HCT116 (cell line): ENCODE measurements around the gene CATSPERE. TPM values are rescaled to one million over a fixed set of nuclear protein-coding genes. Genes with fewer than 3 reads are reported as not detected.

Source experiments
- ATAC-seq: fragments of 200-7000 bp; cut with Tn5 transposase; 2 replicates; pipeline ENCODE4 v1.9.1; 2020; ENCODE audit warnings: mild to moderate bottlenecking, moderate library complexity
- BruUV-seq: library from RNA; stranded (reverse); fragments of 400-500 nt; replicated peaks from 2 replicates; lab custom pipeline; 2021; lab: Mats Ljungman, UMichigan
- CTCF ChIA-PET: fragments of 300-600 bp; sonication (Branson Sonifier 250); formaldehyde crosslinking; loops from one replicate; lab custom pipeline; 2021; ENCODE audit warnings: antibody characterized with exemption; lab: Charles Lee
- POLR2A ChIA-PET: fragments of 300-600, 350-600 bp; sonication (Branson Sonifier 250); formaldehyde crosslinking; loops from one replicate; lab custom pipeline; 2021; ENCODE audit warnings: antibody characterized with exemption; lab: Charles Lee
- RAD21 ChIA-PET, 2 experiments: fragments of 300-600 bp; sonication (Branson Sonifier 250); formaldehyde crosslinking; loops; one replicate each; lab custom pipeline; 2023; ENCODE audit warnings: low total read pairs in 2 of 2; ENCODE audit not compliant: uncharacterized antibody in 2 of 2, unreplicated experiment in 2 of 2, low non-redundant PET in 1 of 2; lab: Charles Lee
- DNase-seq: peaks from one replicate; pipeline ENCODE4 v3.0.0-alpha.2; 2010; ENCODE audit warnings: low read depth, low spot score
- H2AFZ ChIP-seq: fragments of 200-600 bp; shearing (Covaris generic), sonication (generic); 2 replicates; pipeline ENCODE4 v1.6.1; 2017; ENCODE audit warnings: low read depth, mixed run types, mixed read lengths, antibody characterized with exemption, low read length; ENCODE audit not compliant: poor library complexity, severe bottlenecking
- H3K27ac ChIP-seq: 2 replicates; pipeline ENCODE4 v1.5.1; 2012; ENCODE audit warnings: low read depth, low read length
- H3K27me3 ChIP-seq: fragments of 200-600 bp; sonication (generic); 2 replicates; pipeline ENCODE4 v1.6.1; 2016; ENCODE audit warnings: mixed run types, low read length, mixed read lengths; ENCODE audit not compliant: insufficient read depth
- H3K36me3 ChIP-seq, 2 experiments: fragments of 200-500 bp in 1 of 2; fragments of 200-600 bp in 1 of 2; sonication (Bioruptor generic) in 1 of 2; sonication (generic) in 1 of 2; 2 replicates each; pipeline versions ENCODE4 v1.5.1 to v1.6.1; 2014 to 2016; ENCODE audit warnings: low read length in 2 of 2, inconsistent platforms in 1 of 2, mixed read lengths in 1 of 2, mixed run types in 1 of 2; ENCODE audit not compliant: insufficient read depth in 2 of 2, control insufficient read depth in 1 of 2
- H3K4me1 ChIP-seq, 2 experiments: fragments of 200-600 bp in 1 of 2; sonication (generic) in 1 of 2; 2 replicates each; pipeline versions ENCODE4 v1.5.1 to v1.6.1; 2012 to 2017; ENCODE audit warnings: low read length in 2 of 2, inconsistent platforms in 1 of 2, mild to moderate bottlenecking in 1 of 2, mixed read lengths in 1 of 2, mixed run types in 1 of 2, moderate library complexity in 1 of 2; ENCODE audit not compliant: insufficient read depth in 2 of 2, control insufficient read depth in 1 of 2
- H3K4me2 ChIP-seq: fragments of 200-600 bp; sonication (generic); 2 replicates; pipeline ENCODE4 v1.6.1; 2017; ENCODE audit warnings: mixed run types, low read length, mixed read lengths
- H3K4me3 ChIP-seq, 2 experiments: fragments of 200-600 bp in 1 of 2; sonication (generic) in 1 of 2; replicated peaks in 1 of 2; 2 replicates each; pipeline ENCODE4 v1.5.1; 2011 to 2016; ENCODE audit warnings: low read length in 2 of 2, control low read depth in 1 of 2, low read depth in 1 of 2, mild to moderate bottlenecking in 1 of 2, mixed read lengths in 1 of 2, mixed run types in 1 of 2
- H3K79me2 ChIP-seq: fragments of 200-600 bp; sonication (generic); 2 replicates; pipeline ENCODE4 v1.6.1; 2017; ENCODE audit warnings: mild to moderate bottlenecking, mixed run types, low read length, moderate library complexity, mixed read lengths; ENCODE audit not compliant: insufficient read depth
- H3K9ac ChIP-seq: fragments of 200-600 bp; sonication (generic); 2 replicates; pipeline ENCODE4 v1.6.1; 2016; ENCODE audit warnings: low read length, mixed read lengths
- H3K9me2 ChIP-seq: fragments of 200-600 bp; sonication (generic), shearing (Covaris generic); 2 replicates; pipeline ENCODE4 v1.6.1; 2017; ENCODE audit warnings: mixed run types, mild to moderate bottlenecking, moderate library complexity; ENCODE audit not compliant: insufficient read depth
- H3K9me3 ChIP-seq, 2 experiments: fragments of 200-500 bp in 1 of 2; fragments of 200-600 bp in 1 of 2; sonication (Bioruptor generic) in 1 of 2; sonication (generic) in 1 of 2; 2 replicates each; pipeline ENCODE4 v1.6.1; 2014 to 2017; ENCODE audit warnings: low read length in 2 of 2, mixed read lengths in 2 of 2, inconsistent platforms in 1 of 2, low read depth in 1 of 2, mild to moderate bottlenecking in 1 of 2, mixed run types in 1 of 2, moderate library complexity in 1 of 2; ENCODE audit not compliant: control insufficient read depth in 1 of 2, insufficient read depth in 1 of 2
- H4K20me1 ChIP-seq: fragments of 200-600 bp; sonication (generic), shearing (Covaris generic); 2 replicates; pipeline ENCODE4 v1.6.1; 2017; ENCODE audit warnings: mixed run types, mild to moderate bottlenecking, moderate library complexity; ENCODE audit not compliant: insufficient read depth
- ATF3 ChIP-seq: IDR thresholded peaks from 2 replicates; pipeline ENCODE4 v1.6.1; 2012
- CBX3 ChIP-seq: IDR thresholded peaks from 2 replicates; pipeline ENCODE4 v1.6.1; 2012; ENCODE audit warnings: low read depth
- CEBPB ChIP-seq: IDR thresholded peaks from 2 replicates; pipeline ENCODE4 v1.6.1; 2012; ENCODE audit warnings: low read depth
- EGR1 ChIP-seq: IDR thresholded peaks from 2 replicates; pipeline ENCODE4 v1.6.1; 2012; ENCODE audit warnings: low read depth
- ELF1 ChIP-seq: IDR thresholded peaks from 2 replicates; pipeline ENCODE4 v1.6.1; 2012; ENCODE audit warnings: low read depth, borderline replicate concordance
- EZH2 ChIP-seq: fragments of 200-600 bp; sonication (generic); IDR thresholded peaks from 2 replicates; pipeline ENCODE4 v1.6.1; 2017; ENCODE audit warnings: antibody characterized with exemption, mixed run types
- FOSL1 ChIP-seq: IDR thresholded peaks from 2 replicates; pipeline ENCODE4 v1.6.1; 2012; ENCODE audit warnings: low read depth
- JUND ChIP-seq: IDR thresholded peaks from 2 replicates; pipeline ENCODE4 v1.6.1; 2012
- MAX ChIP-seq: IDR thresholded peaks from 2 replicates; pipeline ENCODE4 v1.6.1; 2012
- POLR2A ChIP-seq: IDR thresholded peaks from 2 replicates; pipeline ENCODE4 v1.7.0; 2011; ENCODE audit warnings: borderline replicate concordance; ENCODE audit not compliant: insufficient read depth, insufficient read length; ENCODE audit errors: extremely low read depth
- POLR2AphosphoS5 ChIP-seq: IDR thresholded peaks from 2 replicates; pipeline ENCODE4 v1.6.1; 2011; ENCODE audit warnings: mild to moderate bottlenecking, low read depth, low read length, moderate library complexity
- SIN3A ChIP-seq: IDR thresholded peaks from 2 replicates; pipeline ENCODE4 v1.6.1; 2012; ENCODE audit warnings: low read depth
- SRF ChIP-seq: IDR thresholded peaks from 2 replicates; pipeline ENCODE4 v1.6.1; 2012; ENCODE audit warnings: low read depth
- TCF7L2 ChIP-seq: IDR thresholded peaks from 2 replicates; pipeline ENCODE4 v1.7.0; 2011; ENCODE audit warnings: borderline replicate concordance, inconsistent platforms; ENCODE audit not compliant: insufficient read depth, insufficient read length; ENCODE audit errors: extremely low read depth
- YY1 ChIP-seq: IDR thresholded peaks from 2 replicates; pipeline ENCODE4 v1.6.1; 2011; ENCODE audit warnings: low read length, low read depth, moderate library complexity, mild to moderate bottlenecking; ENCODE audit not compliant: insufficient replicate concordance; ENCODE audit errors: extremely low read depth
- ZFX ChIP-seq: fragments of 450-650 bp; IDR thresholded peaks from 2 replicates; pipeline ENCODE4 v1.6.1; 2017
- ZNF274 ChIP-seq: fragments of 200-500 bp; sonication (Bioruptor generic); IDR thresholded peaks from 2 replicates; pipeline ENCODE4 v1.6.1; 2014; ENCODE audit warnings: mild to moderate bottlenecking, low read depth, low read length, inconsistent platforms
- intact Hi-C: fragments of 100-400 bp; cut with micrococcal nuclease; formaldehyde crosslinking; loops from 2 replicates; pipeline ENCODE4 v1.10.0; 2022
- total RNA-seq: library from RNA; stranded (reverse); gene quantifications from one replicate; pipeline ENCODE4 v1.2.1, GENCODE V29; 2021; ENCODE audit not compliant: unreplicated experiment
- TF ChIP-seq, protein P1 (sequence below): IDR thresholded peaks from 2 replicates; pipeline ENCODE4 v1.6.1; 2012; ENCODE audit warnings: low read depth
- TF ChIP-seq, protein P2 (sequence below): IDR thresholded peaks from 2 replicates; pipeline ENCODE4 v1.6.1; 2011; ENCODE audit warnings: mild to moderate bottlenecking, low read length, moderate library complexity; ENCODE audit not compliant: insufficient replicate concordance; ENCODE audit errors: extremely low read depth

The CATSPERE gene
- total RNA-seq, 1 experiment from 2014 or later: 0.34 TPM

- no peak overlapping the region for H2AFZ ChIP-seq
- intact Hi-C loops: no loop called here
- ChIA-PET POLR2A (no interaction called here), CTCF (no interaction called here), RAD21 (no interaction called here)
- H3K79me2 ChIP-seq: no peaks in the 10 kb centered on the region
- DNase-seq (no peak), ATAC-seq (no peak)
- H3K4me1 ChIP-seq: no peaks in the 10 kb centered on the region
- no peaks in the 10 kb centered on the region for H3K27me3 ChIP-seq
- H3K9me2 ChIP-seq: no peaks in the 10 kb centered on the region
- H4K20me1 ChIP-seq: no peaks in the 10 kb centered on the region
- H3K36me3 ChIP-seq: no peaks in the 10 kb centered on the region
- TF ChIP-seq CBX3 (no peak), YY1 (no peak), MAX (no peak), EGR1 (no peak), ZFX (no peak), JUND (no peak), ELF1 (no peak), POLR2A (no peak), POLR2AphosphoS5 (no peak), EZH2 (no peak), TCF7L2 (no peak), ZNF274 (no peak), ATF3 (no peak), CEBPB (no peak), SRF (no peak), FOSL1 (no peak), SIN3A (no peak)
- TF ChIP-seq, protein P1, sequence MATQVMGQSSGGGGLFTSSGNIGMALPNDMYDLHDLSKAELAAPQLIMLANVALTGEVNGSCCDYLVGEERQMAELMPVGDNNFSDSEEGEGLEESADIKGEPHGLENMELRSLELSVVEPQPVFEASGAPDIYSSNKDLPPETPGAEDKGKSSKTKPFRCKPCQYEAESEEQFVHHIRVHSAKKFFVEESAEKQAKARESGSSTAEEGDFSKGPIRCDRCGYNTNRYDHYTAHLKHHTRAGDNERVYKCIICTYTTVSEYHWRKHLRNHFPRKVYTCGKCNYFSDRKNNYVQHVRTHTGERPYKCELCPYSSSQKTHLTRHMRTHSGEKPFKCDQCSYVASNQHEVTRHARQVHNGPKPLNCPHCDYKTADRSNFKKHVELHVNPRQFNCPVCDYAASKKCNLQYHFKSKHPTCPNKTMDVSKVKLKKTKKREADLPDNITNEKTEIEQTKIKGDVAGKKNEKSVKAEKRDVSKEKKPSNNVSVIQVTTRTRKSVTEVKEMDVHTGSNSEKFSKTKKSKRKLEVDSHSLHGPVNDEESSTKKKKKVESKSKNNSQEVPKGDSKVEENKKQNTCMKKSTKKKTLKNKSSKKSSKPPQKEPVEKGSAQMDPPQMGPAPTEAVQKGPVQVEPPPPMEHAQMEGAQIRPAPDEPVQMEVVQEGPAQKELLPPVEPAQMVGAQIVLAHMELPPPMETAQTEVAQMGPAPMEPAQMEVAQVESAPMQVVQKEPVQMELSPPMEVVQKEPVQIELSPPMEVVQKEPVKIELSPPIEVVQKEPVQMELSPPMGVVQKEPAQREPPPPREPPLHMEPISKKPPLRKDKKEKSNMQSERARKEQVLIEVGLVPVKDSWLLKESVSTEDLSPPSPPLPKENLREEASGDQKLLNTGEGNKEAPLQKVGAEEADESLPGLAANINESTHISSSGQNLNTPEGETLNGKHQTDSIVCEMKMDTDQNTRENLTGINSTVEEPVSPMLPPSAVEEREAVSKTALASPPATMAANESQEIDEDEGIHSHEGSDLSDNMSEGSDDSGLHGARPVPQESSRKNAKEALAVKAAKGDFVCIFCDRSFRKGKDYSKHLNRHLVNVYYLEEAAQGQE: no peak
- TF ChIP-seq, protein P2, sequence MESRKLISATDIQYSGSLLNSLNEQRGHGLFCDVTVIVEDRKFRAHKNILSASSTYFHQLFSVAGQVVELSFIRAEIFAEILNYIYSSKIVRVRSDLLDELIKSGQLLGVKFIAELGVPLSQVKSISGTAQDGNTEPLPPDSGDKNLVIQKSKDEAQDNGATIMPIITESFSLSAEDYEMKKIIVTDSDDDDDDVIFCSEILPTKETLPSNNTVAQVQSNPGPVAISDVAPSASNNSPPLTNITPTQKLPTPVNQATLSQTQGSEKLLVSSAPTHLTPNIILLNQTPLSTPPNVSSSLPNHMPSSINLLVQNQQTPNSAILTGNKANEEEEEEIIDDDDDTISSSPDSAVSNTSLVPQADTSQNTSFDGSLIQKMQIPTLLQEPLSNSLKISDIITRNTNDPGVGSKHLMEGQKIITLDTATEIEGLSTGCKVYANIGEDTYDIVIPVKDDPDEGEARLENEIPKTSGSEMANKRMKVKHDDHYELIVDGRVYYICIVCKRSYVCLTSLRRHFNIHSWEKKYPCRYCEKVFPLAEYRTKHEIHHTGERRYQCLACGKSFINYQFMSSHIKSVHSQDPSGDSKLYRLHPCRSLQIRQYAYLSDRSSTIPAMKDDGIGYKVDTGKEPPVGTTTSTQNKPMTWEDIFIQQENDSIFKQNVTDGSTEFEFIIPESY: no peak
- no peaks in the 10 kb centered on the region for H3K9me3 ChIP-seq
- H3K27ac ChIP-seq: no peak overlapping the region
- H3K4me3 ChIP-seq: no peak overlapping the region
- no peak overlapping the region for H3K9ac ChIP-seq
- no peak overlapping the region for H3K4me2 ChIP-seq
- BruUV-seq: no TSS peak
These were observed 172.1 kb downstream of the CATSPERE start for GRCh38 chr1:244633140-244633539.
